Activated T-cell treated with anti-CD3 and anti-CD28 coated beads, Interleukin-2, amount 50 U/mL, for 4 hours (primary cell): ENCODE results near the gene CSTB. TPM values are rescaled to one million over a fixed set of nuclear protein-coding genes. Genes with fewer than 3 reads are reported as not detected.

Experiments used
- ATAC-seq, 2 donors: fragments of 200-7000 bp; cut with Tn5 transposase; one replicate each; pipeline ENCODE4 v1.10.0; 2021
- DNase-seq: peaks from one replicate; pipeline ENCODE4 v3.0.0-alpha.2; 2020
- H3K27me3 Mint-ChIP-seq: one replicate; pipeline ENCODE4 v1.8.0; 2021; ENCODE audit warnings: low read depth, mixed read lengths
- H3K36me3 Mint-ChIP-seq: one replicate; pipeline ENCODE4 v1.8.0; 2022; ENCODE audit warnings: mixed read lengths; ENCODE audit not compliant: insufficient read depth
- H3K4me1 Mint-ChIP-seq: one replicate; pipeline ENCODE4 v1.8.0; 2021; ENCODE audit warnings: low read depth, mixed read lengths
- H3K4me3 Mint-ChIP-seq: one replicate; pipeline ENCODE4 v1.8.0; 2021; ENCODE audit warnings: mild to moderate bottlenecking, moderate library complexity, mixed read lengths
- H3K9me3 Mint-ChIP-seq: one replicate; pipeline ENCODE4 v1.8.0; 2021; ENCODE audit warnings: mixed read lengths
- total RNA-seq, 3 donors: library from RNA; stranded (reverse); gene quantifications; one replicate each; pipeline ENCODE4 v1.2.1, GENCODE V29; 2021

The CSTB gene
- total RNA-seq, 3 donors from 2014 or later: 17.7 to 26.9 (median 24.5) TPM

- Mint-ChIP-seq H3K36me3 (peaks cover 3% of the 10 kb centered on the region), H3K4me1 (peaks cover 32% of the 10 kb centered on the region), H3K27me3 (no peaks in the 10 kb centered on the region), H3K4me3 (no peak overlapping the region), H3K9me3 (no peaks in the 10 kb centered on the region)
- DNase-seq (no peak), ATAC-seq (no peak)
Observed at GRCh38 chr21:43733060-43733459, 43.0 kb downstream of the CSTB start.

DNA sequence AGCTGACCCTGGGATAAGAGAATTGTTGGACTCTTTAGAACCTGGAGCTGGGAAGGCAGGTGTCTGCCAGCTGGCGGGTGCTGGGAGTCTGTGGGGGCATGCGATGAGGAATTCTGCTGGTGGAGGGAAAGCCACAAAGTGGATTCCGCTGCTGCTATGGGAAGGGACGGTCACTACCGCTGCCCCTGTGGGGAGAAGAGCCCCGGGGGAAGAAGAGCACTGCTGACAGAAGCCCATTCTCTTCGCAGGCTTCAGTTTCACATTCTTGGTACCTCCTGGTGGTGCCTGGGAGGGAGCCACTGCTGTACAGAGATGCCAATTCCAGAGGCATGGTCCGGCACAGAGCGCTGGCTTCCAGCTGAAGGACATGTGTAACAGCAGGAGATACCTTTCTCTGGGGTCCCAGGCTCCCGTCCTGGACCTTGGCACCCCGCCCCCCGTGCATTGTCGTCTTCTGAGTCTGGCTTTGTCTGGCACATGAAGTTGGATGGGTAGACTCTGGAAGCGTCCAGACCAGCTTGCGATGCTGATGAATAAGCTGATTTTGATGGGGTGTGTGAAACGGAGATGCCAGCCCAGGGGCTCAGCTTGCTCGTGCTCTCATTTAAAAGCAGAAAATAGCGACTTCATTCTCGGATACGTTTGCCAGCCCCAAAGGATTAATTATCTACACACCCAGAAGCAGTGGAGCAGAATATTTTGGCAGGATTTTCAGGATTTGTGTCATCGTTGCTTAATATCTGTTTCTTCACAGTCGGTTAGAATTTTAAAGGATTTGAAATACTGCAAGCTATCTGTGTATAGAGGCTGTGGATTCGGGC, 44.0 kb downstream of the CSTB start:
- ATAC-seq (no peak), DNase-seq (no peak)
- Mint-ChIP-seq H3K4me1 (peaks cover 40% of the 10 kb centered on the region), H3K9me3 (no peaks in the 10 kb centered on the region), H3K4me3 (no peak overlapping the region), H3K27me3 (no peaks in the 10 kb centered on the region), H3K36me3 (peaks cover 3% of the 10 kb centered on the region)

DNA sequence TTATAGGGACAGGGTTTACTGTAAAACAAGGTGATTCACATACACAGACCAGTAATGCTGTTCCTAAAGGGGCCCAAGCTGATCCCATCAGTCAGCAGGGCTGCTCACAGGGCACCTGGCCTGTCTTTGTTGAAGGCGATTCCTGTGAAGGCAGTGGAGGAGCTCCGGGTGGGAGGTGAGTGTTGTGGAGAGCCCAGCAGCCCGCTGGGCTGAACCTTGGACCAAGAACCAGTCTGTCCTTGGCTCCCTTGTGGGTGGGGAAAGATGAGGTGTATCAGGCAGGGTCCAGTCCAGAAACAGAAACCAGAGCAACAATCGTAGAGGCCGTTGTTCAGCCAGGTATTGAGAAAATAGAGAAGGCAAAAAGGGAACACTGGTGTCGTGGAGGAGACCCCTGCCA, 44.6 kb downstream of the CSTB start:
- Mint-ChIP-seq H3K27me3 (no peaks in the 10 kb centered on the region), H3K9me3 (no peaks in the 10 kb centered on the region), H3K36me3 (peaks cover 3% of the 10 kb centered on the region), H3K4me1 (peaks cover 46% of the 10 kb centered on the region), H3K4me3 (no peak overlapping the region)
- ATAC-seq (no peak), DNase-seq (no peak)

GRCh38 chr21:43728467-43729390, 47.4 kb downstream of the CSTB start:
- Mint-ChIP-seq H3K4me1 (peaks cover 46% of the 10 kb centered on the region), H3K36me3 (peaks cover 5% of the 10 kb centered on the region), H3K4me3 (peak overlapping the region; percentile 84), H3K27me3 (no peaks in the 10 kb centered on the region), H3K9me3 (no peaks in the 10 kb centered on the region)
- ATAC-seq (peak; percentile 83 to 85), DNase-seq (peak; percentile 78)

- H3K27me3 Mint-ChIP-seq: no peaks in the 10 kb centered on the region
- ATAC-seq (no peak), DNase-seq (no peak)
- peak overlapping the region; percentile 84 for H3K4me3 Mint-ChIP-seq
- H3K9me3 Mint-ChIP-seq: no peaks in the 10 kb centered on the region
- H3K36me3 Mint-ChIP-seq: peaks cover 5% of the 10 kb centered on the region
- peaks cover 40% of the 10 kb centered on the region for H3K4me1 Mint-ChIP-seq
Observed at GRCh38 chr21:43728154-43728466, 48.0 kb downstream of the CSTB start.

DNA sequence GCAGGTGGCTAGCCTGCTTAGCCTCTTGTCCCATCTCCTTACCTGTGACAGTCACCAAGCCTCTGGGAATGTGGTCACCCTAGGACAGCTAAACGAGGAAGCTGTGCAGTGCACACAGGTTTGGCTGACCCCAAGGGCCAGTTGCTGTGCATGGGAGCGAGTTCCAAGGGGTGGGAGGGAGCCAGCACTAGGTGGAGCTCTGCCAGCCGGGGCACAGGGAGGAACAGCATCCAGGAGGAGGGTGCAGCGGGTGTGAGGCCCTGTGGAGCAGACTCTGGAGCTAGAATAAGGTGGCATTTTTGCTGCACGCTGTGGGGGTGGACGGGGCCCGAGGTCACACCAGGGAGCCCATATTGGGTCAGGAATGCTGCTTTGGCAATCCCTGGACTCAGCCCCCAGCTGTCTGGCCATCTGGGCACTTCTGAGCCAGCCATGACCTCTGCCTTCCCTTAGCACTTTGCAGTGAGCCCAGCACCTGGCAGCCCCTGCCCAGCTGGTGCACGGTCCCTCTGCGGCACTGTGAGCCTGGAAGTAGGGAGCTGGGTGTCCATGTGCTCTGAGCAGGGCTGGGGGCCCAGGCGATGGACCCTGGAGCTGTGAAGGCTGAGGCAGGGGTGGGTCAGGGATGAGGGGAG, 48.5 kb downstream of the CSTB start:
- H3K36me3 Mint-ChIP-seq: peaks cover 5% of the 10 kb centered on the region
- ATAC-seq (no peak), DNase-seq (no peak)
- H3K9me3 Mint-ChIP-seq: no peaks in the 10 kb centered on the region
- no peaks in the 10 kb centered on the region for H3K27me3 Mint-ChIP-seq
- H3K4me1 Mint-ChIP-seq: peaks cover 42% of the 10 kb centered on the region
- peak overlapping the region; percentile 84 for H3K4me3 Mint-ChIP-seq

DNA sequence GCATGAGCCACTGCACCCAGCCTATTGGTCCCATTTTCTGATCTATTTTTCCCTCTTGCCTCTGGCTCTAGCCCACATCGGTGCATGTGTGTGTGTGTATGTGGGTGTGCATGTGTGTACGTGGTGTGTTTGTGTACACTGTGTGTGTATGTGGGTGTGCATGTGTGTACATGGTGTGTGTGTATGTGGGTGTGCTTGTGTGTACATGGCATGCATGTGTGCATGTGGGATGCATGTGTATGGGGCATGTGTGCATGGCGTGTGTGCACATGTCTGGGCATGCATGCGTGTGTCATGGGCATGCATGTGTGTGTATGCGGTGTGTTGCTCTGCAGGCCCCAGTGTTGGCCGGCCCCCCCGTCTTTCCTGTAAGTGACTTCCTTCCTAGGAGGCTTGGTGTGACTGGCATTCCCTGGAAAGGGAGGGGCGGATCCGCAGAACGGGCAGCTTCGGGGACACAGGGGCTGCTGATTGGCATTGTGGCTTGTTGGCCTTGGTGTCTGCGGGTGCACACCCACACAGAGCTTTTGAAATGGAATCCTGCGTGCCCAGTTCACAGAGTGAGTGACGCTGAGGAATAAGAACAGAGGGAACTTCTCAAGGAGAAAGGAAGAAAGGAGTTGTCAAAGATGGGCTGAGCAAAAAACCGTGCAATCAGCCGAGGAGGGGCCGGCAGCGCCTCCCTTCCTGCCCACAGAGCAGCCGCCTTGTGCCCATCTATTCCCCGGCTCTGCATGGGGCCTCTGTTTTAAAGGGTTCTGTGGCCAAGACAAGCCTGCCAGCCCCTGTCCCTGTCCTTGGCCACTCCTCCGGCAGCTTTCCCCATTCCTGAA, 49.2 kb downstream of the CSTB start:
- Mint-ChIP-seq H3K9me3 (no peaks in the 10 kb centered on the region), H3K4me1 (peaks cover 49% of the 10 kb centered on the region), H3K27me3 (no peaks in the 10 kb centered on the region), H3K4me3 (peak overlapping the region; percentile 17), H3K36me3 (peaks cover 5% of the 10 kb centered on the region)
- DNase-seq (no peak), ATAC-seq (no peak)

Other genes with a start within 250 kb of the CSTB start
- 1 to 10 TPM; 1.7 to 2.1 (median 1.9) TPM for gene HSF2BP, start 116.8 kb downstream of the CSTB start, total RNA-seq
- 100 to 1,000 TPM; 106 to 132 (median 115) TPM for gene RRP1B, start 116.7 kb downstream of the CSTB start, total RNA-seq
- gene PDXK, start 57.2 kb downstream of the CSTB start, total RNA-seq: 100 to 1,000 TPM; 101 to 114 (median 106) TPM
- gene RRP1, start 13.3 kb upstream of the CSTB start, total RNA-seq: 100 to 1,000 TPM; 132 to 139 (median 136) TPM
- 100 to 1,000 TPM in 2 of 3 donors, 10 to 100 TPM in 1; 97.4 to 122 (median 117) TPM for gene AGPAT3, start 88.9 kb upstream of the CSTB start, total RNA-seq
- 10 to 100 TPM; 43.0 to 48.1 (median 44.8) TPM for gene TRAPPC10, start 236.0 kb upstream of the CSTB start, total RNA-seq